Measurements from ENCODE around the gene SLC46A1.

SLC46A1 gene

GRCh38 chr17:28416703-28417311, 10.8 kb upstream of the SLC46A1 start (continued):
- TF ChIP-seq, protein P1, sequence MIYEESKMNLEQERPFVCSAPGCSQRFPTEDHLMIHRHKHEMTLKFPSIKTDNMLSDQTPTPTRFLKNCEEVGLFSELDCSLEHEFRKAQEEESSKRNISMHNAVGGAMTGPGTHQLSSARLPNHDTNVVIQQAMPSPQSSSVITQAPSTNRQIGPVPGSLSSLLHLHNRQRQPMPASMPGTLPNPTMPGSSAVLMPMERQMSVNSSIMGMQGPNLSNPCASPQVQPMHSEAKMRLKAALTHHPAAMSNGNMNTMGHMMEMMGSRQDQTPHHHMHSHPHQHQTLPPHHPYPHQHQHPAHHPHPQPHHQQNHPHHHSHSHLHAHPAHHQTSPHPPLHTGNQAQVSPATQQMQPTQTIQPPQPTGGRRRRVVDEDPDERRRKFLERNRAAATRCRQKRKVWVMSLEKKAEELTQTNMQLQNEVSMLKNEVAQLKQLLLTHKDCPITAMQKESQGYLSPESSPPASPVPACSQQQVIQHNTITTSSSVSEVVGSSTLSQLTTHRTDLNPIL (CRISPR knock-in tag; IDR thresholded peaks at IDR 0.05; ENCODE audit: low read depth) = no peak
- TF ChIP-seq BACH2 (CRISPR knock-in tag; IDR thresholded peaks at IDR 0.05; ENCODE audit: borderline replicate concordance) (no peak), TCF4 (CRISPR knock-in tag; IDR thresholded peaks at IDR 0.05; ENCODE audit: borderline replicate concordance) (no peak), GLIS3 (CRISPR knock-in tag; IDR thresholded peaks at IDR 0.05) (no peak)

- TF ChIP-seq ARNTL (CRISPR knock-in tag; IDR thresholded peaks at IDR 0.05; ENCODE audit: borderline replicate concordance, low read depth) (no peak), ZFP30 (CRISPR knock-in tag; IDR thresholded peaks at IDR 0.05) (no peak), TCF4 (CRISPR knock-in tag; IDR thresholded peaks at IDR 0.05; ENCODE audit: borderline replicate concordance) (no peak), ZNF565 (CRISPR knock-in tag; conservative IDR thresholded peaks at IDR 0.05; ENCODE audit: low read depth) (no peak), ESRRG (CRISPR knock-in tag; IDR thresholded peaks at IDR 0.05) (no peak), ZFP3 (CRISPR knock-in tag; IDR thresholded peaks at IDR 0.05) (no peak), PPARA (CRISPR knock-in tag; IDR thresholded peaks at IDR 0.05; ENCODE audit: borderline replicate concordance) (no peak), PATZ1 (CRISPR knock-in tag; IDR thresholded peaks at IDR 0.05; ENCODE audit: borderline replicate concordance) (no peak), ZNF70 (CRISPR knock-in tag; IDR thresholded peaks at IDR 0.05) (no peak), CSRNP3 (CRISPR knock-in tag; IDR thresholded peaks at IDR 0.05) (no peak), RARB (CRISPR knock-in tag; IDR thresholded peaks at IDR 0.05) (no peak)
- TF ChIP-seq, protein P2, sequence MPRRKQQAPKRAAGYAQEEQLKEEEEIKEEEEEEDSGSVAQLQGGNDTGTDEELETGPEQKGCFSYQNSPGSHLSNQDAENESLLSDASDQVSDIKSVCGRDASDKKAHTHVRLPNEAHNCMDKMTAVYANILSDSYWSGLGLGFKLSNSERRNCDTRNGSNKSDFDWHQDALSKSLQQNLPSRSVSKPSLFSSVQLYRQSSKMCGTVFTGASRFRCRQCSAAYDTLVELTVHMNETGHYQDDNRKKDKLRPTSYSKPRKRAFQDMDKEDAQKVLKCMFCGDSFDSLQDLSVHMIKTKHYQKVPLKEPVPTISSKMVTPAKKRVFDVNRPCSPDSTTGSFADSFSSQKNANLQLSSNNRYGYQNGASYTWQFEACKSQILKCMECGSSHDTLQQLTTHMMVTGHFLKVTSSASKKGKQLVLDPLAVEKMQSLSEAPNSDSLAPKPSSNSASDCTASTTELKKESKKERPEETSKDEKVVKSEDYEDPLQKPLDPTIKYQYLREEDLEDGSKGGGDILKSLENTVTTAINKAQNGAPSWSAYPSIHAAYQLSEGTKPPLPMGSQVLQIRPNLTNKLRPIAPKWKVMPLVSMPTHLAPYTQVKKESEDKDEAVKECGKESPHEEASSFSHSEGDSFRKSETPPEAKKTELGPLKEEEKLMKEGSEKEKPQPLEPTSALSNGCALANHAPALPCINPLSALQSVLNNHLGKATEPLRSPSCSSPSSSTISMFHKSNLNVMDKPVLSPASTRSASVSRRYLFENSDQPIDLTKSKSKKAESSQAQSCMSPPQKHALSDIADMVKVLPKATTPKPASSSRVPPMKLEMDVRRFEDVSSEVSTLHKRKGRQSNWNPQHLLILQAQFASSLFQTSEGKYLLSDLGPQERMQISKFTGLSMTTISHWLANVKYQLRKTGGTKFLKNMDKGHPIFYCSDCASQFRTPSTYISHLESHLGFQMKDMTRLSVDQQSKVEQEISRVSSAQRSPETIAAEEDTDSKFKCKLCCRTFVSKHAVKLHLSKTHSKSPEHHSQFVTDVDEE (CRISPR knock-in tag; IDR thresholded peaks at IDR 0.05) = no peak
- no peak for ATAC-seq
These were observed 9.9 kb upstream of the SLC46A1 start for GRCh38 chr17:28415886-28416285.

DNA sequence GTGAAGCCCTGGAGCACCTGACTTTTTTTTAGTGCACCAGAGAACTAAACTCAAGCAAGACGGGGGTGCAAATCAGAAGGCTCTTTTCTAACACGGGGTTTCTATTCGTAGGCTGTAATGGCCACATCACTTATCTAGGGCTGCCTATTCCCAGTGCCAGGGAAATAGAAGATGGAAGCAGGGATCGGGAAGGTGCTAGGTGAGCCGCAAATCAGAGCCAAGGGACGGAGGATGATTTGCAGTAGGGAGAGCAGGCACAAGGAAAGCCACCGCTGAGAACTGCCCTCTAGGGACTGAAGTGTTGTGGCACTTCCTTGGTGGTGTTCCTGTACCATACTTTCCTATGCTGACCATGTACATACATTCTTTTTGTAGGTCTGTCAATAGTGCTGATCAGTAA, 7.8 kb upstream of the SLC46A1 start:
- no peak for ATAC-seq
- TF ChIP-seq ISL1 (CRISPR knock-in tag; IDR thresholded peaks at IDR 0.05) (no peak), ZC3H10 (CRISPR knock-in tag; IDR thresholded peaks at IDR 0.05) (no peak), GLIS3 (CRISPR knock-in tag; IDR thresholded peaks at IDR 0.05) (no peak), PPARA (CRISPR knock-in tag; IDR thresholded peaks at IDR 0.05; ENCODE audit: borderline replicate concordance) (no peak), ZNF565 (CRISPR knock-in tag; conservative IDR thresholded peaks at IDR 0.05; ENCODE audit: low read depth) (no peak), ARNTL (CRISPR knock-in tag; IDR thresholded peaks at IDR 0.05; ENCODE audit: borderline replicate concordance, low read depth) (no peak), POU6F1 (CRISPR knock-in tag; IDR thresholded peaks at IDR 0.05; ENCODE audit: borderline replicate concordance, low read depth) (no peak), ZNF8 (CRISPR knock-in tag; IDR thresholded peaks at IDR 0.05) (no peak), BACH2 (CRISPR knock-in tag; IDR thresholded peaks at IDR 0.05; ENCODE audit: borderline replicate concordance) (no peak), CSRNP3 (CRISPR knock-in tag; IDR thresholded peaks at IDR 0.05) (no peak), ESRRG (CRISPR knock-in tag; IDR thresholded peaks at IDR 0.05) (no peak), OSR1 (CRISPR knock-in tag; IDR thresholded peaks at IDR 0.05) (no peak), ZFP30 (CRISPR knock-in tag; IDR thresholded peaks at IDR 0.05) (no peak), CSDC2 (CRISPR knock-in tag; IDR thresholded peaks at IDR 0.05) (no peak), ZFP3 (CRISPR knock-in tag; IDR thresholded peaks at IDR 0.05) (no peak)
- TF ChIP-seq, protein P1 (CRISPR knock-in tag; IDR thresholded peaks at IDR 0.05; ENCODE audit: low read depth) = no peak
- TF ChIP-seq, protein P2 (CRISPR knock-in tag; IDR thresholded peaks at IDR 0.05) = no peak

Data from SK-N-SH treated with all-trans-retinoic acid at 6 μM for 48 hours (cell line).